ENCODE results near the gene ATP6V0A4.

DNA sequence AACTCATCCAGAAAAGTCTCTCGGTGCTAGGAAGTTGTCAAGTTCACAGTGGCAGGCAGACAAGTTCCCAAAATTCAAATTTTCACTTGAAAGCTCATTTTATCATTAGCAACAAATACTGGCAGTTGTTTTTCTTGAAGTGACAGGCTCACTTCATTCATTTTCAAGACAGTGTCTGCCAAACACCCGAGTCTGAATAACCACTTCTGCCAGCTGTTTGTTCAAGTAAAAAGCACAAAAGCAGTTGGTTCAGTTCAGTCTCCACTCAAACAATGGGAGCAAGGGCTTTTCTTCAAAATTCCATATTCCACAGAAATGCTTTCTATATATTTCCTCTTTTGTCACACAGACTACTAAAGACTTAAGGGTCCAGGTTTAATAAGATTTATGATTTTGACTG, 47.7 kb upstream of the ATP6V0A4 start:
- no peak for TF ChIP-seq EZH2phosphoT487 (conservative IDR thresholded peaks at IDR 0.05; ENCODE audit: low read length)
- TF ChIP-seq, protein P1, sequence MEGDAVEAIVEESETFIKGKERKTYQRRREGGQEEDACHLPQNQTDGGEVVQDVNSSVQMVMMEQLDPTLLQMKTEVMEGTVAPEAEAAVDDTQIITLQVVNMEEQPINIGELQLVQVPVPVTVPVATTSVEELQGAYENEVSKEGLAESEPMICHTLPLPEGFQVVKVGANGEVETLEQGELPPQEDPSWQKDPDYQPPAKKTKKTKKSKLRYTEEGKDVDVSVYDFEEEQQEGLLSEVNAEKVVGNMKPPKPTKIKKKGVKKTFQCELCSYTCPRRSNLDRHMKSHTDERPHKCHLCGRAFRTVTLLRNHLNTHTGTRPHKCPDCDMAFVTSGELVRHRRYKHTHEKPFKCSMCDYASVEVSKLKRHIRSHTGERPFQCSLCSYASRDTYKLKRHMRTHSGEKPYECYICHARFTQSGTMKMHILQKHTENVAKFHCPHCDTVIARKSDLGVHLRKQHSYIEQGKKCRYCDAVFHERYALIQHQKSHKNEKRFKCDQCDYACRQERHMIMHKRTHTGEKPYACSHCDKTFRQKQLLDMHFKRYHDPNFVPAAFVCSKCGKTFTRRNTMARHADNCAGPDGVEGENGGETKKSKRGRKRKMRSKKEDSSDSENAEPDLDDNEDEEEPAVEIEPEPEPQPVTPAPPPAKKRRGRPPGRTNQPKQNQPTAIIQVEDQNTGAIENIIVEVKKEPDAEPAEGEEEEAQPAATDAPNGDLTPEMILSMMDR (IDR thresholded peaks at IDR 0.05; ENCODE audit: insufficient read depth, low read length, poor library complexity, severe bottlenecking), result no peak
